Kidney glomerular epithelial cell (primary cell): ENCODE results near the gene NUP98.
A peak's percentile ranks its signal among the peaks of the same experiment; 100 is the strongest.
"Not testable (repeated sequence)": the region's sequence is repeated elsewhere in the genome, so short reads cannot be mapped to it uniquely, and the experiment has no call there.

Experiments
- DNase-seq: peaks from one replicate; lab custom pipeline; 2025; lab: John Stamatoyannopoulos, UW

NUP98 gene

GRCh38 chr11:3826721-3827120 lies 29.4 kb upstream of the NUP98 start:
- DNase-seq, result no peak

GRCh38 chr11:3825473-3826154 lies 28.3 kb upstream of the NUP98 start:
- no peak for DNase-seq

- no peak for DNase-seq
Observed at GRCh38 chr11:3824714-3825472, 27.5 kb upstream of the NUP98 start.

- no peak for DNase-seq
Observed at GRCh38 chr11:3823762-3824506, 26.6 kb upstream of the NUP98 start.

GRCh38 chr11:3823303-3823702 lies 25.9 kb upstream of the NUP98 start:
- no peak for DNase-seq

GRCh38 chr11:3822312-3822711 lies 25.0 kb upstream of the NUP98 start:
- no peak for DNase-seq

GRCh38 chr11:3820971-3821370 lies 23.6 kb upstream of the NUP98 start:
- no peak for DNase-seq

- DNase-seq, result no peak
Observed at GRCh38 chr11:3817181-3817800, 19.9 kb upstream of the NUP98 start.

GRCh38 chr11:3816673-3817072 lies 19.3 kb upstream of the NUP98 start:
- DNase-seq, result no peak

- no peak for DNase-seq
Observed at GRCh38 chr11:3815845-3816244, 18.5 kb upstream of the NUP98 start.

- not testable (repeated sequence) for DNase-seq
Observed at GRCh38 chr11:3814832-3815231, 17.5 kb upstream of the NUP98 start.

GRCh38 chr11:3810951-3811350 lies 13.6 kb upstream of the NUP98 start:
- DNase-seq, result no peak

- no peak for DNase-seq
Observed at GRCh38 chr11:3810446-3810845, 13.1 kb upstream of the NUP98 start.

- no peak for DNase-seq
Observed at GRCh38 chr11:3809624-3809928, 12.2 kb upstream of the NUP98 start.

- peak; percentile 58 for DNase-seq
Observed at GRCh38 chr11:3808861-3809623, 11.7 kb upstream of the NUP98 start.

GRCh38 chr11:3807909-3808860 lies 10.8 kb upstream of the NUP98 start, which contains the start of gene PGAP2:
Gene PGAP2 (plus strand): TSS chr11:3808560. CDS start chr11:3811260, 2,700 bp downstream.
- DNase-seq, result peak; percentile 75

- DNase-seq, result peak; percentile 93
Observed at GRCh38 chr11:3803726-3804495, 6.6 kb upstream of the NUP98 start.

GRCh38 chr11:3802011-3802790 lies 4.8 kb upstream of the NUP98 start:
- DNase-seq, result no peak

- DNase-seq, result no peak
Observed at GRCh38 chr11:3799873-3800272, 2.5 kb upstream of the NUP98 start.
